ENCODE measurements around the gene ZPLD1. TPM values are rescaled to one million over a fixed set of nuclear protein-coding genes. Genes with fewer than 3 reads are reported as not detected.

Gene ZPLD1
- total RNA-seq, 3 donors from 2014 or later: 0.32 TPM; not detected in 2

GRCh38 chr3:102398176-102398575 is 36.6 kb upstream of the ZPLD1 start:
- H3K36me3 ChIP-seq (ENCODE audit: low read depth): no peaks in the 10 kb centered on the region

DNA sequence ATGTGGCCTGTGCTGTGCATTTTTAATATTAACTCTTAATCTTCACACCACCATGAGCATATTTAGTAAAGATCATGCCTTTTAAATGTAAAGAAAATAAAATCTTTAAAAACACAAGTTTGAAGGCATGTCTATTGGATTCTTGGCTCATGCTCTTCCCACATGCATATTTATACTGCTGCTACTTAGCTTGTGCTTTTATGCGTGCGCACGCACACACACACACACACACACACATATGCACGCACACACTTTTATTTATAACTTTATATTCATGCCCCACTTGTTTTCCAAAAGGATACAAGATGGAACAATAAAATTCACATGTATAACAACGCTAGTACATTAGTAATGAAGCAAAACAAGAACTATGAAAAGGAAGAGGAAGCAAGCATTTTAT is 36.1 kb upstream of the ZPLD1 start:
- intact Hi-C loops (cut with DNase I, micrococcal nuclease): no loop called here
- no peak for ATAC-seq
- TF ChIP-seq, protein P1, sequence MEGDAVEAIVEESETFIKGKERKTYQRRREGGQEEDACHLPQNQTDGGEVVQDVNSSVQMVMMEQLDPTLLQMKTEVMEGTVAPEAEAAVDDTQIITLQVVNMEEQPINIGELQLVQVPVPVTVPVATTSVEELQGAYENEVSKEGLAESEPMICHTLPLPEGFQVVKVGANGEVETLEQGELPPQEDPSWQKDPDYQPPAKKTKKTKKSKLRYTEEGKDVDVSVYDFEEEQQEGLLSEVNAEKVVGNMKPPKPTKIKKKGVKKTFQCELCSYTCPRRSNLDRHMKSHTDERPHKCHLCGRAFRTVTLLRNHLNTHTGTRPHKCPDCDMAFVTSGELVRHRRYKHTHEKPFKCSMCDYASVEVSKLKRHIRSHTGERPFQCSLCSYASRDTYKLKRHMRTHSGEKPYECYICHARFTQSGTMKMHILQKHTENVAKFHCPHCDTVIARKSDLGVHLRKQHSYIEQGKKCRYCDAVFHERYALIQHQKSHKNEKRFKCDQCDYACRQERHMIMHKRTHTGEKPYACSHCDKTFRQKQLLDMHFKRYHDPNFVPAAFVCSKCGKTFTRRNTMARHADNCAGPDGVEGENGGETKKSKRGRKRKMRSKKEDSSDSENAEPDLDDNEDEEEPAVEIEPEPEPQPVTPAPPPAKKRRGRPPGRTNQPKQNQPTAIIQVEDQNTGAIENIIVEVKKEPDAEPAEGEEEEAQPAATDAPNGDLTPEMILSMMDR (IDR thresholded peaks at IDR 0.05): no peak

More at GRCh38 chr3:102398176-102398575, 36.6 kb upstream of the ZPLD1 start:
- intact Hi-C loops (cut with DNase I, micrococcal nuclease): no loop called here
- no peak for DNase-seq
- H3K9me3 ChIP-seq: no peaks in the 10 kb centered on the region
- H3K4me1 ChIP-seq (ENCODE audit: low read depth): no peaks in the 10 kb centered on the region
- no peak for ATAC-seq
- TF ChIP-seq, protein P1 (IDR thresholded peaks at IDR 0.05): no peak
- no peak overlapping the region for H3K4me3 ChIP-seq

DNA sequence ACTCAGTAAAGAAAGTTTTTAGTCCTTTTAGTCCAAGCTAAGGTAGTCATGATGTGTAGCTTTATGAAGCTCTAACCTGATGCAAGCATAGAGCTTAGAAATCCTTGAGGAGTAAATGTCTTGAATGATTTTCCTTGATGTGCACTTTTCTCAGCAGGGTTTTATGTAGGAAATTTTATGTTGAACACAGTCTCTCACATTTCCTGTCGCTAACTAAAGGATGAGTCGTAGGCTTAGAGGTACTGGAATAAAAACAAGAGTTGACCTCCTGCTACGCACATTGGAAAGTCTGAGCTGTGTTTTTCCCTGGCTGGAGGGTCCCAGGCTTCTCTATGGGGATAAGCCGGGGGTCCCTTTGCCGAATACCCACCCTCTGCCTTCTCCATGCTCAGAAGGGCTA is 34.7 kb upstream of the ZPLD1 start:
- ATAC-seq: no peak
- intact Hi-C loops (cut with DNase I, micrococcal nuclease): no loop called here

More for the DNA sequence above, 36.1 kb upstream of the ZPLD1 start:
- Histone ChIP-seq H3K36me3 (ENCODE audit: low read depth) (no peaks in the 10 kb centered on the region), H3K4me3 (no peak overlapping the region), H3K4me1 (ENCODE audit: low read depth) (no peaks in the 10 kb centered on the region), H3K9me3 (no peaks in the 10 kb centered on the region)
- DNase-seq: no peak

GRCh38 chr3:102400766-102401165 is 34.0 kb upstream of the ZPLD1 start:
- TF ChIP-seq, protein P1 (IDR thresholded peaks at IDR 0.05): no peak
- DNase-seq: no peak

More for the DNA sequence above, 34.7 kb upstream of the ZPLD1 start:
- Histone ChIP-seq H3K36me3 (ENCODE audit: low read depth) (no peaks in the 10 kb centered on the region), H3K9me3 (no peaks in the 10 kb centered on the region), H3K4me1 (ENCODE audit: low read depth) (no peaks in the 10 kb centered on the region), H3K4me3 (no peak overlapping the region)
- TF ChIP-seq, protein P1 (IDR thresholded peaks at IDR 0.05): no peak
- no peak for DNase-seq

GRCh38 chr3:102410616-102411015 is 24.2 kb upstream of the ZPLD1 start:
- intact Hi-C loops (cut with DNase I, micrococcal nuclease): no loop called here
- no peaks in the 10 kb centered on the region for H3K4me1 ChIP-seq (ENCODE audit: low read depth)
- no peaks in the 10 kb centered on the region for H3K9me3 ChIP-seq
- ATAC-seq (no peak), DNase-seq (no peak)
- H3K36me3 ChIP-seq (ENCODE audit: low read depth): no peaks in the 10 kb centered on the region
- H3K4me3 ChIP-seq: no peak overlapping the region
- TF ChIP-seq, protein P1 (IDR thresholded peaks at IDR 0.05): no peak

More at GRCh38 chr3:102400766-102401165, 34.0 kb upstream of the ZPLD1 start:
- no peak overlapping the region for H3K4me3 ChIP-seq
- H3K36me3 ChIP-seq (ENCODE audit: low read depth): no peaks in the 10 kb centered on the region
- H3K9me3 ChIP-seq: no peaks in the 10 kb centered on the region
- no peak for ATAC-seq
- H3K4me1 ChIP-seq (ENCODE audit: low read depth): no peaks in the 10 kb centered on the region
- intact Hi-C loops (cut with DNase I, micrococcal nuclease): no loop called here

- no peaks in the 10 kb centered on the region for H3K4me1 ChIP-seq (ENCODE audit: low read depth)
- DNase-seq: no peak
- ATAC-seq: no peak
- TF ChIP-seq, protein P1 (IDR thresholded peaks at IDR 0.05): no peak
- intact Hi-C loops (cut with DNase I, micrococcal nuclease): no loop called here
- H3K4me3 ChIP-seq: no peak overlapping the region
- H3K9me3 ChIP-seq: no peaks in the 10 kb centered on the region
- H3K36me3 ChIP-seq (ENCODE audit: low read depth): no peaks in the 10 kb centered on the region
Measured at GRCh38 chr3:102415553-102415952, 19.3 kb upstream of the ZPLD1 start.
